Parathyroid adenoma (tissue), 2 donors: ENCODE data around the gene ARHGAP20.

Source experiments
- H2AFZ ChIP-seq: fragments of 300-600 bp; sonication (generic); one replicate; pipeline ENCODE4 v1.7.0; 2017; ENCODE audit warnings: antibody characterized with exemption, mild to moderate bottlenecking
- H3K27ac ChIP-seq: fragments of 300-600 bp; sonication (generic); one replicate; pipeline ENCODE4 v1.7.0; 2017
- H3K27me3 ChIP-seq: fragments of 300-600 bp; sonication (generic); one replicate; pipeline ENCODE4 v1.7.0; 2017; ENCODE audit warnings: low read length; ENCODE audit not compliant: control insufficient read depth, insufficient read depth
- H3K36me3 ChIP-seq: fragments of 300-600 bp; sonication (generic); one replicate; pipeline ENCODE4 v1.7.0; 2017; ENCODE audit warnings: low read length; ENCODE audit not compliant: control insufficient read depth, insufficient read depth
- H3K4me1 ChIP-seq: fragments of 300-600 bp; sonication (generic); one replicate; pipeline ENCODE4 v1.7.0; 2017; ENCODE audit warnings: control low read depth
- H3K4me2 ChIP-seq: fragments of 300-600 bp; sonication (generic); one replicate; pipeline ENCODE4 v1.7.0; 2017; ENCODE audit warnings: low read length
- H3K4me3 ChIP-seq: fragments of 300-600 bp; sonication (generic); one replicate; pipeline ENCODE4 v1.7.0; 2017; ENCODE audit warnings: low read depth, low read length
- H3K79me2 ChIP-seq: fragments of 300-600 bp; sonication (generic); one replicate; pipeline ENCODE4 v1.7.0; 2017; ENCODE audit warnings: control low read depth
- H3K9ac ChIP-seq: fragments of 300-600 bp; sonication (generic); one replicate; pipeline ENCODE4 v1.7.0; 2017; ENCODE audit warnings: mild to moderate bottlenecking
- H3K9me3 ChIP-seq: fragments of 300-600 bp; sonication (generic); one replicate; pipeline ENCODE4 v1.7.0; 2017; ENCODE audit warnings: low read length; ENCODE audit not compliant: control insufficient read depth
- CTCF ChIP-seq: fragments of 300-600 bp; sonication (generic); IDR thresholded peaks from one replicate; pipeline ENCODE4 v1.7.0; 2017; ENCODE audit warnings: antibody characterized with exemption, mild to moderate bottlenecking
- donor health status: primary hyperparathyroidism.

The ARHGAP20 gene

DNA sequence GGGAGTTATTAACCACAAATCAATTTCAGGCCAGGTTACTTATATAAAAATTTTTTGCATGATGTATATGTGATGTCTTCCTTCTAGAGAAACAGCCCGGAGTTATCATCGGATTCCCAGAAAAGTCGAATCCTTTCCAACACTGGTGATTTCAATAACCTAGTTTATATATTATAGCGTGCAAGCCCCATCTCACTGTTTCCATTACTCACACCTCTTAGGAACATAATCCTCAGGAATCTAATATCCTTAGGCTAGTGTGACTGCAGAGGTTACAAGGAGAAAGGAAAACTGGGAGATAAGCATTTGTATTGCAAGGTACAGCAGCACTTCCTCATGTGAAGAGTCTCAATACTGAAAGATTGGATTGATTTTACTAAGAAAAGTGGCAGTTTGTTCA, 20.3 kb downstream of the ARHGAP20 start:
- Histone ChIP-seq H3K36me3 (no peaks in the 10 kb centered on the region), H3K9ac (no peak overlapping the region), H3K9me3 (no peaks in the 10 kb centered on the region), H3K27ac (no peak overlapping the region), H3K4me2 (no peak overlapping the region), H3K27me3 (no peaks in the 10 kb centered on the region), H3K79me2 (no peaks in the 10 kb centered on the region), H3K4me1 (no peaks in the 10 kb centered on the region), H3K4me3 (no peak overlapping the region), H2AFZ (no peak overlapping the region)
- TF ChIP-seq CTCF: no peak

DNA sequence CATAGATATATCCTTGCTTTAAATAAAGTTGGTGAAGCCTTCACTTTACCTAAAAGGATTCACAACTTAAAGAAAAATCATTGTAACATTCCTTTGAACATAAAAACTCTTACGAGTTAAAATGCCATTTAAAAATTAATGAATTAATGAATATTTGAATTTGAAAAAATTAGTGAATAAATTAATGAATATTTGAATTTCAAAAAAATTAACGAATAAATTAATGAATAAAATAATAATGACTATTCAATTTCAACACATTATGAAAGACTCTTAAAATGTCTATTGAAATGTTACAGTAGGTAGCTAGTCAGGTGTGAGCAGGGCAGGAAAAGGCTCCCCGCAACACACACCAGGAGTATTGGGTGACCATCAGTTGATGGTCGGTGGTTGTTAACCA, 22.9 kb downstream of the ARHGAP20 start:
- no peaks in the 10 kb centered on the region for H3K9me3 ChIP-seq
- H3K79me2 ChIP-seq: no peaks in the 10 kb centered on the region
- H3K4me3 ChIP-seq: no peak overlapping the region
- no peak for TF ChIP-seq CTCF
- no peak overlapping the region for H3K9ac ChIP-seq
- no peaks in the 10 kb centered on the region for H3K36me3 ChIP-seq
- no peak overlapping the region for H2AFZ ChIP-seq
- no peaks in the 10 kb centered on the region for H3K27me3 ChIP-seq
- H3K27ac ChIP-seq: no peak overlapping the region
- no peaks in the 10 kb centered on the region for H3K4me1 ChIP-seq
- H3K4me2 ChIP-seq: no peak overlapping the region

DNA sequence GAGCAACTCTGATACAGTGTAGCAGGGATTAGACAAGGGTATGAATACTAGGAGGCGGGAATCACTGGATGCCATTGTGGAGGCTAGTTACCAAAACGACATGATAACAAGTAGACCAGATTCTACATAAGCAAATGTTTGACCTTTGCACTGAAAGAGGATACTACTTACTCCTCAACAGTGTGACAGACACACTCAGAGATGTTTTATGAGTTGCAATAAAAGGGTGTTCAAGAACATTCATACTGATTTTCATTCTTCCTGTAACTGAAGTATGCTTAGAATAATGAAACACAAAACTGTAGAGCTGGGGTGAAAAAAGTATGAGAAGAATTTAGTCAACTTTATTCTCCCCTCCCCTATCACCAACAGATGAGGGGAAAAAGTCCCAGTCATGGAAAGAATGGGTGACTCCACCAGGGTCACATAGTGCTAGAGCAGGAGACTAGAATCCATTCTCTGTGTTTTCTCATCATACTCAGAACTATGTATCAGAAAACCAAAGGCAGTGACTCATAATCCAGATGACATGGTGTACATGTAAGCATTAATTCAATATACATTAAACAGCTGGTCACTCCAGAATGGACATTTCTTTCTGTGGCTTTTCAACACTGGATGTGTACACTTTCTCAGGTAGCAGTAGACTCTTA, 32.8 kb downstream of the ARHGAP20 start:
- no peak overlapping the region for H3K4me3 ChIP-seq
- H2AFZ ChIP-seq: no peak overlapping the region
- H3K36me3 ChIP-seq: no peaks in the 10 kb centered on the region
- no peak overlapping the region for H3K4me2 ChIP-seq
- H3K27ac ChIP-seq: no peak overlapping the region
- no peaks in the 10 kb centered on the region for H3K27me3 ChIP-seq
- H3K4me1 ChIP-seq: no peaks in the 10 kb centered on the region
- no peak for TF ChIP-seq CTCF
- no peaks in the 10 kb centered on the region for H3K9me3 ChIP-seq
- H3K79me2 ChIP-seq: no peaks in the 10 kb centered on the region
- H3K9ac ChIP-seq: no peak overlapping the region

DNA sequence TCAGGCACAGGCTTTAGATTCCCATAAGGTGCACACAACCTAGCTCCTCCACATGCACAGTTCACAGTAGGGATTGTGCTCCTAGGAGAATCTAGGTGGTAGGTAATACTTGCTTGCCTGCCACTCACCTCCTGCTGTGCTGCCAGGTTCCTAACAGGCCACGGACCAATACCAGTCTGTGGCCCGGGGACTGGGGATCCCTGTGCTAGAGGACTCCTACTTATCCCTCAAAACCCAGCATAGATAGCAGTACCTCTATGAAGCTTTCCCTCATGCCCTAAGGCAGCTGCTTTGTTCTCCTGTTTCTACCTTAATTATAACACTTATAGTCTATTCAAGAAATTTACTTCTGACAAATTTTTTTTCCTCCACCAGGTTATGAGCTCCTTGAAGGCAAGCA, 36.7 kb downstream of the ARHGAP20 start:
- TF ChIP-seq CTCF: no peak
- Histone ChIP-seq H3K4me1 (no peaks in the 10 kb centered on the region), H3K27ac (no peak overlapping the region), H3K9ac (no peak overlapping the region), H2AFZ (no peak overlapping the region), H3K9me3 (no peaks in the 10 kb centered on the region), H3K4me2 (no peak overlapping the region), H3K79me2 (no peaks in the 10 kb centered on the region), H3K36me3 (no peaks in the 10 kb centered on the region), H3K4me3 (no peak overlapping the region), H3K27me3 (no peaks in the 10 kb centered on the region)
